IMR-90 (cell line): ENCODE data around the gene PXYLP1. TPM values are rescaled to one million over a fixed set of nuclear protein-coding genes. Genes with fewer than 3 reads are reported as not detected.

Source experiments
- NFE2L2 ChIP-seq: fragments of 150-350 bp; IDR thresholded peaks from 2 replicates; pipeline ENCODE4 v1.6.1; 2016; ENCODE audit warnings: low read depth, mild to moderate bottlenecking, low read length
- RCOR1 ChIP-seq: IDR thresholded peaks from 2 replicates; pipeline ENCODE4 v1.6.1; 2012; ENCODE audit warnings: mild to moderate bottlenecking, low read length, improper control_type of control experiment; ENCODE audit not compliant: insufficient replicate concordance
- polyA plus RNA-seq, 3 experiments: library from polyadenylated mRNA; depleted of rRNA; stranded (reverse); fragments of >200 nt; gene quantifications; 2 replicates each; pipeline ENCODE4 v1.2.3, GENCODE V29; 2012; ENCODE audit warnings: low replicate concordance in 1 of 3
- total RNA-seq: library from RNA; depleted of rRNA; stranded (reverse); fragments of >200 nt; gene quantifications from 2 replicates; pipeline ENCODE4 v1.2.3, GENCODE V29; 2012
- TF ChIP-seq, protein P1 (sequence below): fragments of 150-350 bp; IDR thresholded peaks from 2 replicates; pipeline ENCODE4 v1.6.1; 2017; ENCODE audit warnings: mild to moderate bottlenecking, antibody characterized with exemption, low read length, low read depth

The PXYLP1 gene
- total and polyA plus RNA-seq, 2 of the 4 experiments (the other 2 are of a cell fraction): 11.7 to 15.6 TPM

DNA sequence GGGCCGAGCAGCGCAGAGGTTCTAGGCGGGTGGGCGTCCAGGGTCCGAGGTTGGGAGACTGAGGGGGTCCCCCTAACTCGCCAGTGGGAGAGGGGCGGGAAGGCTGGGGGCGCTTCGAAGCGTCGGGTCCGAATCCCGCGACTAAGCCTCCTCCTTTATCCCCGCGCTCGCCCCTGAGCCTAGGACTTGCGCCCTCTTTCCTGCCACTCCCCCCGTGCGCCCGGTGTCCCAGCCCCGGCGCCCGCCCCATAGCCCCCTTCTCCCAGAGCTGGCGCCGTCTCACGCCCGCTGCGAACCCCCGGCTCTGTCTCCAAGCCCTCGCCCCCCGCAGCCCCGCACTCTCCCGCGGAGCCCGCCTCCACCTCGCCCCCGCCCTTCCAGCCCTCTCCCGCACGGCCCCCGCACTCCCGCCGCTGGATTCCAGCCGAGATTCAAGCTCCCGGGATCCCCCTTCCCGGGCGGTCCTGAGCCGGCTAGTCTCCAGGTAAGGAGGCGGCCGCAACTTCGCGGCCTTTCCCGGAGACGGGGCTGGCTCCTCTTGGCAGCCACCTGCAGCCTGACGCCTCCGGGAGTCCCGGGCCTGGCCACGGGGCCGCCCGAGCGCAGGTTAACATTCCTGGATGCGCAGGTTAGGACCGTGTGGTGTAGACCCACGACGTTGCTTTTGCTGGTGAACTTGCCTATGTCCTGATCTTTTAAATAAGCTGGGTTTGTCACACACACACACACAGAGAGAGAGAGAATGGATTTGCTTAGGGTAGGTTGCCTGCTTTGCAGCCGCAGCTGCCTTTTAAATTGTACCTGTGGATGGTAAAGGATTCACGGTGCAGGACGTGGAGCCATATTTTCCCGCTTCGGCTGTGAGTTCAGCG lies 563 bp downstream of the PXYLP1 start (continued):
- TF ChIP-seq, protein P1, sequence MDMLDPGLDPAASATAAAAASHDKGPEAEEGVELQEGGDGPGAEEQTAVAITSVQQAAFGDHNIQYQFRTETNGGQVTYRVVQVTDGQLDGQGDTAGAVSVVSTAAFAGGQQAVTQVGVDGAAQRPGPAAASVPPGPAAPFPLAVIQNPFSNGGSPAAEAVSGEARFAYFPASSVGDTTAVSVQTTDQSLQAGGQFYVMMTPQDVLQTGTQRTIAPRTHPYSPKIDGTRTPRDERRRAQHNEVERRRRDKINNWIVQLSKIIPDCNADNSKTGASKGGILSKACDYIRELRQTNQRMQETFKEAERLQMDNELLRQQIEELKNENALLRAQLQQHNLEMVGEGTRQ: no peak
- TF ChIP-seq RCOR1 (no peak), NFE2L2 (no peak)
